Brain microvascular endothelial cell (primary cell): ENCODE data around the gene TMEM134.

Experiments
- DNase-seq: peaks from one replicate; pipeline ENCODE4 v3.0.0-alpha.2; 2020
- H3K27ac ChIP-seq: fragments of 250-450 bp; sonication (Bioruptor Pico); 2 replicates; pipeline ENCODE4 v1.5.1; 2020; ENCODE audit warnings: mild to moderate bottlenecking, moderate library complexity
- H3K27me3 ChIP-seq: fragments of 250-450 bp; sonication (Bioruptor Pico); replicated peaks from 2 replicates; pipeline ENCODE4 v1.5.1; 2020; ENCODE audit warnings: mild to moderate bottlenecking
- H3K36me3 ChIP-seq: fragments of 250-450 bp; sonication (Bioruptor Pico); replicated peaks from 2 replicates; pipeline ENCODE4 v1.5.1; 2020; ENCODE audit warnings: mild to moderate bottlenecking
- H3K4me3 ChIP-seq: 2 replicates; pipeline ENCODE4 v1.5.1; 2011; ENCODE audit warnings: low read depth, mild to moderate bottlenecking, control low read depth, low read length, moderate library complexity
- CTCF ChIP-seq: IDR thresholded peaks from 2 replicates; pipeline ENCODE4 v1.5.1; 2011; ENCODE audit warnings: low read depth, mild to moderate bottlenecking, moderate library complexity, low read length, control low read depth, inconsistent platforms; ENCODE audit errors: missing control alignments
- in situ Hi-C: cut with HindIII; loops from 2 replicates; pipeline ENCODE4 v1.10.0; 2017; ENCODE audit warnings: low sequenced_read_pairs, low pct_ligation_motif_present

The TMEM134 gene

GRCh38 chr11:67437082-67437808 is 31.8 kb downstream of the TMEM134 start, which contains the start of gene PTPRCAP:
Gene PTPRCAP, minus strand, starts transcription at chr11:67437682. Its CDS starts 63 bp downstream, at chr11:67437619.
- no peak for DNase-seq
- no peak within 1 kb of the TSS for H3K4me3 ChIP-seq
- no peaks in the 10 kb centered on the region for H3K27me3 ChIP-seq
- H3K36me3 ChIP-seq, result peaks cover 64% of the 10 kb centered on the region
- TF ChIP-seq CTCF, result no peak
- in situ Hi-C loops, result no loop called here
- no peak within 1 kb of the TSS for H3K27ac ChIP-seq

GRCh38 chr11:67436459-67437081 is 32.5 kb downstream of the TMEM134 start:
- H3K27ac ChIP-seq, result no peak overlapping the region
- peaks cover 67% of the 10 kb centered on the region for H3K36me3 ChIP-seq
- no peak overlapping the region for H3K4me3 ChIP-seq
- no peaks in the 10 kb centered on the region for H3K27me3 ChIP-seq
- TF ChIP-seq CTCF, result no peak
- in situ Hi-C loops, result no loop called here
- no peak for DNase-seq

GRCh38 chr11:67435727-67436458 is 33.2 kb downstream of the TMEM134 start:
- H3K27ac ChIP-seq, result no peak overlapping the region
- no peak for TF ChIP-seq CTCF
- in situ Hi-C loops, result no loop called here
- H3K36me3 ChIP-seq, result peaks cover 62% of the 10 kb centered on the region
- H3K27me3 ChIP-seq, result no peaks in the 10 kb centered on the region
- DNase-seq, result no peak
- H3K4me3 ChIP-seq, result no peak overlapping the region

GRCh38 chr11:67435031-67435726 is 33.9 kb downstream of the TMEM134 start:
- H3K4me3 ChIP-seq, result no peak overlapping the region
- DNase-seq, result no peak
- no peak for TF ChIP-seq CTCF
- in situ Hi-C loops, result no loop called here
- H3K27ac ChIP-seq, result no peak overlapping the region
- peaks cover 59% of the 10 kb centered on the region for H3K36me3 ChIP-seq
- no peaks in the 10 kb centered on the region for H3K27me3 ChIP-seq

- DNase-seq, result no peak
- Histone ChIP-seq H3K27me3 (no peaks in the 10 kb centered on the region), H3K27ac (no peak overlapping the region), H3K36me3 (peaks cover 52% of the 10 kb centered on the region), H3K4me3 (no peak overlapping the region)
- in situ Hi-C loops, result no loop called here
- TF ChIP-seq CTCF, result no peak
Measured at GRCh38 chr11:67434395-67434881, 34.6 kb downstream of the TMEM134 start.
